NCI-H526 (cell line): ENCODE results near the gene PRND.
A peak's percentile ranks its signal among the peaks of the same experiment; 100 is the strongest.
"Not testable (repeated sequence)": the region's sequence is repeated elsewhere in the genome, so short reads cannot be mapped to it uniquely, and the experiment has no call there.

Experiments
- DNase-seq, 2 experiments: peaks; one replicate each; lab custom pipeline; 2025; lab: John Stamatoyannopoulos, UW

The PRND gene

GRCh38 chr20:4708856-4709255 lies 12.9 kb upstream of the PRND start:
- DNase-seq: no peak

GRCh38 chr20:4709261-4710105 lies 12.2 kb upstream of the PRND start:
- no peak for DNase-seq

GRCh38 chr20:4710106-4710475 lies 11.6 kb upstream of the PRND start:
- DNase-seq: peak; percentile 67 to 90

- no peak for DNase-seq
These were observed 10.2 kb upstream of the PRND start for GRCh38 chr20:4711511-4711910.

- no peak for DNase-seq
These were observed 8.3 kb upstream of the PRND start for GRCh38 chr20:4713401-4713800.

GRCh38 chr20:4714818-4715217 lies 6.9 kb upstream of the PRND start:
- no peak for DNase-seq

- no peak for DNase-seq
These were observed 3.7 kb upstream of the PRND start for GRCh38 chr20:4717816-4718570.

- no peak for DNase-seq
These were observed 2.5 kb upstream of the PRND start for GRCh38 chr20:4719190-4719589.

GRCh38 chr20:4720041-4720976 lies 1.4 kb upstream of the PRND start:
- DNase-seq: peak; percentile 19 to 90

- DNase-seq: no peak
These were observed 746 bp upstream of the PRND start for GRCh38 chr20:4720977-4721349.

- DNase-seq: no peak
These were observed 862 bp downstream of the PRND start for GRCh38 chr20:4722571-4722970.

GRCh38 chr20:4722993-4723392 lies 1.3 kb downstream of the PRND start:
- DNase-seq: no peak

- not testable (repeated sequence) for DNase-seq
These were observed 1.8 kb downstream of the PRND start for GRCh38 chr20:4723553-4723952.

GRCh38 chr20:4724459-4725262 lies 3.0 kb downstream of the PRND start:
- no peak for DNase-seq

- no peak for DNase-seq
These were observed 3.5 kb downstream of the PRND start for GRCh38 chr20:4725263-4725550.

- DNase-seq: peak in 1 of 2 experiments; percentile 54
These were observed 5.1 kb downstream of the PRND start for GRCh38 chr20:4726710-4727397.

- DNase-seq: no peak
These were observed 6.5 kb downstream of the PRND start for GRCh38 chr20:4728120-4728760.

GRCh38 chr20:4729265-4729664 lies 7.6 kb downstream of the PRND start:
- DNase-seq: no peak

GRCh38 chr20:4730780-4731179 lies 9.1 kb downstream of the PRND start:
- no peak for DNase-seq

GRCh38 chr20:4736875-4737274 lies 15.2 kb downstream of the PRND start:
- no peak for DNase-seq
